Central memory CD4-positive, alpha-beta T cell (primary cell): ENCODE results near the gene HIVEP2.

ENCODE experiments used
- DNase-seq: peaks from one replicate; pipeline ENCODE4 v3.0.0; 2022

Gene HIVEP2

DNA sequence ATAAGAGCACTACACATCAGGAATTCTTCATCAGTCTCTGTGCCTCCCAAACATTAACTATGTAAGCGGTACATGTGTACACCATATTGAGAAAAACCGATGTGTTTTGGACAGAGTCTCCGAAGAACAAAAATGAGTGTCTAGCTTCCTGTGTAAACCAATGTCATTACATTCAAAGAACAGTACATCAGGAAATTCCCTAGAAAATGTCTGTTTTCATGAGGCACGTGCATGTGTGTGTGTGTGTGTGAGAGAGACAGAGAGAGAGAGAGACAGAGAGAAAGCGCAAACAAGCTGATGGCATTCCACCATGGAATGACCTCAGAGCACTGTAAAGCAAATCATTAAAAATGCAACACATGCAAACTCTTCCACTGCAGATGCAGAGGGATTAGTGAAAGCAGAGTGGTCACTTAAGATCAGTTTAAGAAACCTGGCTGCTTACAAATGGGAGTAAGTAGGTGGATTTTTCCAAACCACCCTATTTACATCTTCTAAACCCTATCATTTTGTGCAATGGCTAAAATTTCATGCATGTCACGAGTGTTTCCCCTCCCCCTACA lies 133.9 kb downstream of the HIVEP2 start:
- DNase-seq, result no peak

DNA sequence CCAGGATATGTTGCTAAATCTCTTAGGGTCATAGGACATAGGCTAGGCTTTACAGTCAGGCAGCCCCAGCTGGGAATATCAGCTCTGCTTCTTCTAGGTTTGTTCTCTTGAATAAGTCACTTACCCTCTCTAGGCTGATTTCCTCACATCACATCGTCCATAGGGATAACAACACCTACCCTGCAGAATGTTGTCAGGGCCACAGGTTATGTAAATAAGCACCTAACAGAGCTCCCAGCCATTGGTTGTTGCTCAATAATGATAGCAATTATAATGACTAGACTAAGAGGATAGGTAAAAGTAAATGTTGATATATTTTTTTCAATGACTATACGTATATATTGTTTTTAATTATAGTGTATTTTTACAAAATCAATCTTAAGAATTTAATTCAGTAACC lies 135.0 kb downstream of the HIVEP2 start:
- no peak for DNase-seq

DNA sequence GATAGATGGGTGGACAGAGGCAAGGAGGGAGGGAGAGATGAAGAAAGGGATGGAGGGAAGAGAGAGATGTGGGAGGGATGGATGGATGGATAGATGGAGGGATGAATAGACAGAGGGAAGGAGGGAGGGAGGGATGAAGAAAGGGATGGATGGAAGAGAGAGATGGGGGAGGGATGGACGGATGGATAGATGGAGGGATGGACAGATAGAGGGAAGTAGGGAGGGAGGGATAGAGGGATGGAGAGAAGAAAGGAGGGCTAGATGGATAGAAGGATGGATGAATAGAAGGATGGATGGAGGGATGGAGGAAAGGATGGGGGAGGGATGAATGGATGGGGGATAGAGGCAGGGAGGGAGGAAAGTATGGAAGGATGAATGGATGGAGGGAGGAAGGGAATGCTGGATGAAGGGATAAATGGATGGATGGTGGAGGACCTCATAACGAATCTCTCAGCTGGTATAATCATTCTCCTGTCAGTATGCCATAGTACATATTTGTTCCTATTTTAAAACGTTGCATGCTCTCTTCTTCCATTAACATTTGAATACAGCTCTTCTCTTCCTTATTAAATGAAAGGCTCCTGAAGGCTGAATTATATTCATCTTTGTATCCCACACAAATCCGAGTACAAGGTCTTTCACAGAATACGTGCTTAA lies 136.4 kb downstream of the HIVEP2 start:
- no peak for DNase-seq

DNA sequence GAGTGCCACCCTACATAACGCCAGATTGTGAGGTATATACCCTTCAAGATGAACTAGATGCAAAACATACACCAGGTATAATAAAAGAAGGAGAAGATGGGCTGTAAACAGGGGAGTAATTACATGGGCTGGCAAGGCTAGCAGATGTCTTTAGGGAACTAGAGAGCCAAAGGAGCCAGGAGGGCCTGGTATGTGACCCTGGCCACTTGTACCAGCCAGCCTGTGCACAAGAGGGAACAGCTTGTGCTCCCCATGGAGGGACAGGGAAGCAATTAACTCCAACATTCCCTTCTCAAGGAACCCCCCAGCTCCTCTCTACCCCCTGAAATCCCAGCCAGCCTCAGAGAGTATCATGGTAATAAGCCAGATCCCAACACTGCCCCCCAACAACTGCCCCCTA lies 139.9 kb downstream of the HIVEP2 start:
- no peak for DNase-seq

DNA sequence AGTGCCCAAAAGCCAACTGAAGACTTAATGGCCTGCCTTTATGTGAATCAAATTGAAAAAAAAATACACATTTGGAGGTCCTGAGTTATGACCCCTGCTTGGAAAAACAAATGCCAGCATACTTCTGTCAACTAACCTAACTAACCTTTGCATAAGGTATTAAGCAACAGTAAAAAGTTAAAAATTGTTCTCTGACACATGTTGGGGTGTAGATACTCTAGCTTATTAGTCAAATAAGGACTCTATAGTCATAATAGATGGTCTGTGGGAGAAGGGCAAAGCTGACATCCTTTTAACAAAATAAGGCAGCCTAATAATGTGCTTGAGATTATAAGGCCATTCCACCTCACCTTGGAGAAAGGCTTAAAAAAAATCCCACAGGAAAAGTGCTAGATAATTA lies 140.5 kb downstream of the HIVEP2 start:
- DNase-seq, result no peak

DNA sequence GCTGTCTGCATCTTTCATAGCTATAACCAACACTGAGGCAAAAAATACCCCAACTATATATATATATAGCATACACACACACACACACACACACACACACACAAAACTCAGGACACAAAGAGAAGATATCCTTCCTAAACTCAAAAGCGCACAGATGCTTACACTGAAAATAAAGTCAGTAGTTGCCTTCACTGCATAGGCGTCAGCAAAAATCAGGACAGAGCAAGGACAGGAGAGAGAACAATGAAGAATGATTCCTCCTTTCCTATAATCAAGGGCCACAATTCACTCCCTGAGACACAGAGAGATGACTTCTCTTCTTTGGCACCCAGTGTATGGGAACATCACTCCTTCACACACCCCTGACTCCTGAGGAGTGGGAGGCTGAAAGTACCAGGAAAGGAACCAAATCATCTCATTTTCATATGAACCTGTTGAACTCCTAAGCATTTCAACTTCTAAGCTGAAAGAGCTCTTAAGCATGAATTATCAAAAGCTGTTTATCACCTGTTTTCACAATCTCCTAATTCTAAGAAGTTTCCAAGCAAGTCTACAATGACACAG lies 141.4 kb downstream of the HIVEP2 start:
- DNase-seq, result no peak

DNA sequence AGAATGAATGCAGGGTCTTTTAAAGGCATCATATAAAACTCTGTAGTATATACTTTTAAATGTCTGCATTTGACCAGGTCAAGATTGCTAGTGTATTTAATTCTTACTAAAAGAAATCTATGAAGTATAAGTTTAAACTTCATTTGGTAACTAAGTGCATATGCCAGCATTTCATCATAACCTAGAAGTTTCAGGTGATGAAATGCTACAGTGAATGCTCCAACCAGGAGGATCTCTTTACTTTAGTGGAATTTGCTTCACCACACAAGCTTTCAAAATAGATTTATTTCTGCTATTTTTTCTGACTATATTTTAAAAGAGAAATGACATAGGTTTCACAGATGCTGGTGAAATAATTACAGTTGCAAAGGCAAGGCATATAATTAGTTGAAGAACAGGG lies 141.9 kb downstream of the HIVEP2 start:
- no peak for DNase-seq

DNA sequence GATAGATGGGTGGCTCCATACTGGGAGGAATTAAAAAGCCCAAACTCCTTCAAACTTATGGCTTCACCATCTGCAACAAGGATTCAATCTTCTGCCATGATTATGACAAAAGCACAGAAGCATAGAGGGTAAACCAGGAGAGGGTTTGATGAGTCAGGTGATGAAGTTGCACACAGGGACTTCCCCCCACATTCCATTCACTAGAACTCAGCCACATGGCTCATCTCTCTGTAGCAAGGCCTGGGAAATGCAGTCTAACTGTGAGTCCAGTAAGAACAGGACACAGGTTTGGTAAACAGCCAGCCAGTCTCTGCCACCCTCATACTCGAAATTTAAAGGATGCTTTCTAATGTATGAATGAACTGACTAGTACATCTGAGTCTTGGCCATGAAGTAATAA lies 142.9 kb downstream of the HIVEP2 start:
- DNase-seq, result no peak

DNA sequence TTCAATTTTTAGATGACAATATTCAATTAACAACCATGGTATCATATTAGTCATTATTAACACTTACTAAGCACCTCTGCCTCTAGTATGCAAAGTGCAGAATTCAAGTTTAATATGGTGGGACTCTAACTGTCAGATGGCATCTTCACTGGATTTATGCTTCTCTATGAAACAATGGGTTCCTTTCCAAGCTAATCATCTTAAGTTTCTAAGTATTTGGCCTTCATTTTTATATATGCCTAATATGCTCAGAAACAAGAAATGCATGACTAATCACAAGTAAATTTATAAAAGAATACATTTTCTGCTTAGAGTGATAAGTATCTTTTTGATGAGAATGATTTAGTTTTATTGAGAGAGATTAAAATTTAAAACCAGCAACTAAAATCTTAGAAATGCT lies 144.7 kb downstream of the HIVEP2 start:
- no peak for DNase-seq

DNA sequence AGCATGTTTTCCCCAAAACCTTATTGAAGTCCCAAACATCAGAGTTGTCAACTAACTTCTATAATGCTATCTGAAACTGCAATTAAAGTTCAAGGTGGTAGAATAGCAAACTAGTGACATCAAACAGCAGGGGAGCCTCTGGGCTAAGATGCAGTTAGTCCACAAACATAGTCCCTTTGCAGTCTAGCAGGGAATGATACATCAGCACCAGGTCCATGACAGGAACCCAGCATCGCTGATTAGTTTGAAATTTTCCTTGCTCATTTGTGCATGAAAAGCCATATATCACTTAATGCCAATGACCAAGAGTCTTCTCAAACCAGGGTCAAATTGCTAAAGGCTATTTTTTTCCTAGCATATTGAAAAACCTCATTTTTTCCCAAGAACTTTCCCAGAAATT lies 145.3 kb downstream of the HIVEP2 start:
- no peak for DNase-seq

DNA sequence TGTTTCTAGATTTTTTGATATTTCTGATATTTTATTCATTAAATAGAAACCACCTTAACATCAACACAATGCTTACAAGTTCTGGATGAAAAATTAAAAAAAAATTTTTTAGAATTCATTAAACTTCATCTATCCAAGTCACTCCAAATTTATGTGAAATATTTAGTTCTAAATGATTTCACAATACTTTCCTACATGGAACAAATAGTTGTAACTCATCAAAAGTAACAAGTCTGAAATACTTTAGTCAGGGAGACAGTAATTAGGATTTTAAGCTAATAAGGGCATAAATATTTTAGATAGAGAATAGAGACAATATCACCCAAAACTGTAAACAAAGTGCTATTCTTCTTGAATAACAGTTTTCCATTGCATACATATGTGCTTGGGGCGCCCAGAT lies 147.8 kb downstream of the HIVEP2 start:
- no peak for DNase-seq

DNA sequence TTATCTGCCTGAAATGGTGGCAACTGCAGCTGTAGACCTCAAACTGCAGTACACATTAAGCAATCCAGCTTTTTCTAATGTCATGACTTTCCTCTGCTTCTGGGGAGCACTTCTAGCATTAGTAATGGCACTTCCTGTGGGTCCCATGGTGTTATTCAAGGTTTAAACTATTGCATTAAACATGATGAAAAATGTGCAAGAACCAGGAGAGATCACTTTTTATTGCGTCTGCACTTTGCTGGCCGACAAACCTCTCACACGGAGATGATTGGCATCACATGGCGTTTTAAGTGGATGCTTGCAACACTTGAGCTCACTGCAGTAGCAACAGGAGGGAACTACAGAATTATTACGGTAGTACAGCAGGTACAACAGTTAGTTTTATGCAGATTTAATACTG lies 148.4 kb downstream of the HIVEP2 start:
- DNase-seq, result no peak

DNA sequence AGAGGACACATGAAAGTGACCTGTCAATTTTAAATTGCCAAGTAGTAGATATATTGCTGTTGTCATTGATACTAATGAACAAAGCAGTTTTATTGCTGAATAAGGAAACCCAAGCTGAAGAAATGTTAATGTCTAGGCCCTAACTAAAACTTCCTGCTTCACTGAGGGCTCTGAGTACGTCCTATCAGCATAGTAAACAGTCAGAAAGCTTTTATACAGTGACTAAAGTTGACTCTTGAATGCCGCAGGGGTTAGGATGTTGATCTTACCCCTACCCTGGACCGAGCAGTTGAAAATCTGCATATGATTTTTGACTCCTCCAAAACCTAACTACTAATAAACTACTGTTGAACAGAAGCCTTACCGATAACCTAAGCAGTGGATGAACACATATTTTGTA lies 149.0 kb downstream of the HIVEP2 start:
- no peak for DNase-seq

DNA sequence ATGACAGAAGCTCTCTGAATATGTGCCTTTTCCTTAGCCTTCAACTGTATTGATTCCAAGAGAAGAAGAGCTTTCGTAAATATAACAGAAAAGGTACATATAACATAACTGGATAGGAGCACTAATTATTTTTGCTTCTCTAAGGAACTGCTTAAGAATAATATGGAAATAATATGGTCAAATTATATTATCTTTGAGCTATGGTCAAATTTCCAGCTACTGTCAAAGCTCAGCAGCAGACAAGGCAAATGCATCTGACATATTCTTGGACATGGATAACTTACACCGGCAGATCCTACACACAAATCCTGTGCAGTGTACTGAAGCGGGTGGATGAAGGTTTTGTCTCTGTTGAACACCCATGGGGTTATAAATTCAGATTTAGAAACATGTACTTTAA lies 150.6 kb downstream of the HIVEP2 start:
- DNase-seq, result no peak

DNA sequence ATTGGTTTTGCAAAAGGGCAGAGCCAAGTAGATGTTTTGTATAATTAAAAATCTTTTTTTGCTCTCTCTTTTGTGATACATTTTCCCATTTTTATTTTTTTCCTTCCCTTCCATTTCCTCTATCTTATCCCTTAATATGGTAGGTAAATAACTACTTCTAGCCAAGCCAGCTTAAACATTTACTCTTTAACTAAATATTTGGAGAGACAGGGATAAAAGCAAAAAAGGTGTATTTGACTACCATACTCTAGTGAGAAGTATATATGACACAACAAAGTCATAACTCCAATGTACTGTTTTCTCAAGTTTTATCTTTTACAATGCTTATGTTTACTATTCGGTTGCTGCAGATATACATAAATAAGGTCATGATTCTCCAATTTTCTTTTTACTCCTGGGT lies 154.7 kb downstream of the HIVEP2 start:
- no peak for DNase-seq

DNA sequence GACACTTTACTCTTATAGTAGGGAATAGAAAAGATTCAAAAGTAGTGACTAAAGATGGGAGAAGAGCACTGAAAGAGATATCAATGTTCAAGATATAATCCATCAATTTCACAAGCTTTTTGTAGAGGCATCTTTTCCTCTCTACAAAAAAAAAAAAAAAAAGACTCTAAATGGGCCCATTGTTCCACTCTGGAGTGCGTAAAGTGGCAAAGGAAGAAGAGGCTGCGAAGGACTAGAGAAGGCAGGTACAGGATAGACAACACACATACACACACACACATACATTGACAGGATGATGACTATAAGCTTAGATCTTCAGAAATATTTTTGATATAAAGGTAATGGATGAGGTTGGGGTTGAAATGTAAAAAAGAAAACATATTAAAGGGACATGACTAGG lies 157.6 kb downstream of the HIVEP2 start:
- DNase-seq, result no peak

DNA sequence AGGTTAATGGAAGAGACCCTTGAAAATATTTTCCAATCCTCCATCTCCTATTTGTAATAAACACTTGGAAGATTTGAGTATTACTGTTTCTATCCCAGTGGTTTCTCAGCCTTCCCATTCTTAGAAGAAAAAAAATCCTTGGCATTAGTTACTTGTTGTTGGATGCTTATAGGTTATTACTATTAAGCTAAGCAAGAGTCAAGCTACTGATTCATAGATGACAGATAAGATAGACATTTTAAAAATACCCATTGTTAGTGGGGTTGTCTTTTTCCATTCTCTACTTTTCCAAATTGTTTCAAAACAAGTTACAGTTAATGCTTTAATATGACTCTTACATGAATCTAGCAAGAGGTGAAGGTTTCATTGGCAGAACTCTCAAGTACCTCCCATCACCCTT lies 158.5 kb downstream of the HIVEP2 start:
- DNase-seq, result no peak

DNA sequence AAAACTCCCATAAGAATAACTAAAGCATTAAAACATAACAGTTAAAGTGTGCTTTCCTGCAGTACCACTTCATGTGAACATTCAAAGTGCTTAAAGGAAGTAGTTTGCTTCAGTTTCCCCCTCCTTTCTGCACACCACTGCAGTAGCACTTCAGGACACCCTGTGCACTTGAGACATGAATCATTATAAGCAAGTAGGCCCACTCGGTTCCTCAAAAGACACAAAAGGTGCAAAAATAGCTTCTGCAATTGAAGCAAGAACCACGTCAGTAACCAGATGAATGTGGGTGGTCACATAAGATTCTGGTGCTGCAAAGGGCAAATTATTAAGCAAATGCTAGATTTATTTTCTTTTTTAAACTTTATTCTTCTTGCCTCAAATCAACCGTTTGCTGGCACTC lies 160.6 kb downstream of the HIVEP2 start:
- DNase-seq, result no peak

DNA sequence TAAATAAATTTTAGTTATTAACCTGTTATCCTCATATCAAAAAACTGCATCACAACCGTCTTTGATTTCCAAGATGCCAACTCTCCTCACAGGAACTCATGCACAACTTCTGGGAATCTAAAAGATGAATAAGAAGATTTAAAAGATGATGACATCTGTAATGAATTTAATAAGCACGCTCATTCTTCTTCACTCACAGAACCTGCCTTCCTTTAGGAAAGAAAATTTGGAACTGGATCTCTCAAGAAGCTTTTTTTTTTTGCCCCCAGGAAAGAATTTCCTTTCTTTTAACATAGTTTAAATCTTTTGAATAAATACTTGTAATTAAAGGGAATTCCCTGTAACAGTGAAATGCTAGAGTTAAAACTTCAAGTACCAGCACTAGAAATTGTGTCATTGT lies 161.5 kb downstream of the HIVEP2 start:
- no peak for DNase-seq

DNA sequence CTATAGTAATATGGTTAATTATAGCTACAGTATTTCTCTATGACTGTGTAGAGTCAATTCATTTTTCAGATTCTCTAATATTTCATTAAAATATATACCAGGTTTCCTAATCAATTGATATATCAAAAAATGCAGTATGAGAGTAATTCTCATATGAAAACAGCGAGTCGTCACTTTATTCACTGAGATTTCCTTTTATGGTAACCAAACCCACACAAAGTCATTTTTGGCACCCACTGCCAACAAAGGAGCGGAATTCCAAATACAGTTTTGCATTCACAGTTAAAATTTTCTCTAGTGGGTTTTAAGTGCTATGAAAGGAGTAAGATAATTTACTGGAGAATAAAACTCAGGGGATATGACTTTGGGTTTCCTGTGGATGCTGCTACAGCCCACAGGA lies 163.8 kb downstream of the HIVEP2 start:
- DNase-seq, result no peak

DNA sequence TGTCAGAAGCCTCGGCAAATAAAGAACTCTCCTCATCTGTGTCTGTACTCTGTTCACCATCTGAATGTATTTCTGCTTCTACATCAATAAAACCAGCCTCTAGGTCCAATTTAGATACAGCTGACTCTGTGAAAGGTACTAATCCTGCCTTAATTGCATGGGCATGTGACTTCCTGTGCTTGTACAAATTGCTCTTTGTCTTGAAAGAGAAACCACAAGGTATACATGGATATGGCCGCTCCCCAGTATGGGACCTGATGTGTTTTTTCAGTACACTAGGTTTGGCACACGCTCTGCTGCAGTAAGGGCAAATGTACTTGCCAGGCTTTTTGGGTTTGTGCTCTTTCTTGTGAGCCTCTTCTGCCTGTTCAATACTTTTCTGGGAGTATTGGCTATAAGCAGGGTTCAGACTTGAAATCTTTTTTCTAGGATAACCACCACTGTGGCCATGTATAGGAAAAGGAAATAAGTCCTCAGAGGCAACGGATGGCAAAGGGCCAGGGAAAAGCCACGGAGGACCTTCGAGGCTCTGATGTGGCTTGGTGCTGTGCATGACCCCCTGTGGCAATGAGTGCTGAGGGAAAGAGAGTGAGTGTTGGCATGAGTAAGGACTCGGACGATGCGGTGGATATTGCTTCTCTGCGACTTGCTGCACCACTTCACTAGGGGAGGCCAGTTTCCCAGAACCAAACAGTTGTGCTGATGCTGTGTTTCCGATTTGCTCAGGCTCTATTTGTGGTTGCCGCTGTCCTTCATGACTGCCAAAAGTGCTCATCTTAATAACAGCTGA lies 170.9 kb downstream of the HIVEP2 start:
- peak; percentile 45 for DNase-seq

DNA sequence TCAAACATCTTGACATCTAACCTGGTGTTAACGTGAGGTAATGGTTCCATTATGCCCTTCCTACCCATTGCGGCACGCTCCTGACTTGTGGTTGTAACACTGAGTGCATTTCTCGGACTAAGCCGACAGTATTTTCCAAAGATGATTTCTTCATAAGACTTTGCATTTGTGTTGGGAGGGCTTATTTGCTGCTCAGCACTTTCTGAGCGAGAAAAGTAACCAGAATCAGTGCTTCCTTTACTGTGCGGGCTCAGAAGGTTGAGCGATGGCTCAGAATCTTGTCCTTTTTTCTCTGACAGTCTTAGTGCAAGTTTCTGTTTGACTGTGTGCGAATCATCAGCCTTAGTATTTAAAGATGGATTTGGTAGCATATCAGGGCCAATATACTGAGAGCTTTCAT lies 171.7 kb downstream of the HIVEP2 start:
- no peak for DNase-seq

DNA sequence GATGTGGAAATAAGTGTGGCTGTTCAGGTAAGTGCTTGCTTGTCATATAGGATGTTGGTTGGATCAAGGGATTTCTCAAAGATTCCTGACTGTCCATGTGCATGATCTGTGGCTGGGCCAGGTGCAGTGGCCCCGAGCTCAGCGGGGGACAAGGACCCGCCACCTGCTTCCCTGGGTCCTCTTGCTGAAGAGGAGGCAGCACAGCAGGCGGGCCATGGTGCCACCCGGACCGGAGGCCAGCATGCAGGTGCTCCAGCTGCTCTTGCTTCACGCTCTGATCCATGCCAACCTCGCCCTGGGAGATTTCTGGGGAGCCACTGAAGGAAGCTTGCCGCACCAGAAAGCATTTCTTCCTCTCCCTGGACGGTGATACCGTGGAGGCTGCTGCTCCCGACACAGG lies 173.8 kb downstream of the HIVEP2 start:
- no peak for DNase-seq

DNA sequence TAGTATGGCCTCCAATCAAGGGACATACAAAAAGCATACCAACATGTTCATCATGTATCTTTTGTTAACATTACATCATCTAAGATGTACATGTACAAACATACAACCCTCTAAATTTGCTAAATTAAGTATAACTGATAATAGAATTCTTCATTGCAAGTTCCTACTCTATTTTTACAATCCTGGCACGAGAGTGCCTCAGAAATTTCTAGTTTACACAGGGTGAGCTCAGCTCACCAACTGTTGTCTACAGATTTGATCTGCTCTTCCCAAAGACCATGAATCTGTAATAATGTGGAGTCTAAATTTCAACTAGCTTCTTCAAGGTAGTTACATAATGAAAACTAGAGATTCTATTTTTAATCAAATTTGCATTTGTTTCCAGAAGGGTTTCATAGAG lies 179.7 kb downstream of the HIVEP2 start:
- DNase-seq, result no peak
